ENCODE data around the gene FAM107B. TPM values are rescaled to one million over a fixed set of nuclear protein-coding genes. Genes with fewer than 3 reads are reported as not detected.
A peak's percentile ranks its signal among the peaks of the same experiment; 100 is the strongest.

FAM107B gene
- total and polyA plus RNA-seq, 2 experiments from 2014 or later: 3.4 to 5.2 TPM

DNA sequence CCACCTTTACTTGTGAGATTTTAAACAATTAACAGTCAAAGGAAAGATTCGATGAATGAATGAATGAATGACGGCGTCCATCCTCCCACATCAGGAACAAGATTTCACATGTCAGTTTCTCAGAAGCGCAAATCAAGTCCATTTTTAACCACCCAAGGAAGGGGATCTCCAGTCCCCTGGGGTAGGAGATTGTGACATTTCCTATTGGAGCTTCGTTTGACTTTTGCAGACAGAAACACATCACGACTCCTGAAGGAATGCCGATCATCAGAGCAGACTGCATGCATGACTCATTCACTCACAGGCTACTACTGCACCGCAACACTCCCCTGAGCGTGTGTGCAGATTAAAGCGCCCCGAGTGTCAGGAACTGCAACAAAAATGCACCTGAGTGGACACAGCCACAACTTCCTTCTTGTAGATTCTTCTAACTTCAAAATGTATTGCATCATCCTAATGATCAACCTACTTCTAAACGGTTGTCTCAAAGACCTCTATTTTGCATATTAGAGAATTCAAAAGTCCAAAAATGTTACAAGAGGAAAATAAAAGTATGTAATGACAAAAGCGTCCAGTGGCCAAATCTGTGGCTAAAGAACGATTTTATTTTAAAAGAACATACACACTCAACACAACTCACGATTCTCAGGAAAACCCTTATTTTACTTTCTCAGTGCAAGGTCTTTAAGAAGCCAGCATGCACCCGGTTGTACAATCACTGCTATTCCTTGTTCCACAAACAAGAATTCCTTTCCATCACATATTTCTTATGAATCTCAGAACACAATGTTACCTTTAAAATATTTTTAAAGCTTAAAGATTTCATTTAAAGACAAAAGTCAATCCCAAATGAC, 172.6 kb downstream of the FAM107B start:
- peaks cover 16% of the 10 kb centered on the region for H3K4me1 ChIP-seq (ENCODE audit: insufficient read depth)
- peak; percentile 88 for DNase-seq
- no peaks in the 10 kb centered on the region for H3K27me3 ChIP-seq (replicated peaks; ENCODE audit: insufficient read depth)
- no peak overlapping the region for H3K9ac ChIP-seq
- H3K9me3 ChIP-seq (ENCODE audit: low read depth): no peaks in the 10 kb centered on the region
- no peaks in the 10 kb centered on the region for H3K9me2 ChIP-seq (ENCODE audit: insufficient read depth)
- peak overlapping the region; percentile 84 for H3K4me3 ChIP-seq
- H3K36me3 ChIP-seq (ENCODE audit: low read depth): no peaks in the 10 kb centered on the region
- WGBS, 2 experiments (ENCODE audit: low coverage in 1 of 2, low lambda C conversion rate in 2 of 2, missing lambda C conversion rate in 2 of 2): 24% methylated on average over 16 of the region's 16 CpGs
- peaks cover 18% of the 10 kb centered on the region for H3F3A ChIP-seq (ENCODE audit: insufficient read depth)
- H3K4me2 ChIP-seq (ENCODE audit: unreplicated experiment): peak overlapping the region; percentile 36
- no peak for TF ChIP-seq EZH2 (IDR thresholded peaks at IDR 0.05; ENCODE audit: insufficient read depth, poor library complexity, severe bottlenecking)
- no peak for TF ChIP-seq EZH2phosphoT487 (IDR thresholded peaks at IDR 0.05; ENCODE audit: insufficient read depth, low read depth)
- no peaks in the 10 kb centered on the region for H4K20me1 ChIP-seq (ENCODE audit: insufficient read depth)
- no peak overlapping the region for H2AFZ ChIP-seq
- in situ Hi-C loops (cut with MboI): no loop called here
- H3K79me2 ChIP-seq (ENCODE audit: insufficient read depth): peaks cover 13% of the 10 kb centered on the region
- no peak overlapping the region for H3K27ac ChIP-seq

DNA sequence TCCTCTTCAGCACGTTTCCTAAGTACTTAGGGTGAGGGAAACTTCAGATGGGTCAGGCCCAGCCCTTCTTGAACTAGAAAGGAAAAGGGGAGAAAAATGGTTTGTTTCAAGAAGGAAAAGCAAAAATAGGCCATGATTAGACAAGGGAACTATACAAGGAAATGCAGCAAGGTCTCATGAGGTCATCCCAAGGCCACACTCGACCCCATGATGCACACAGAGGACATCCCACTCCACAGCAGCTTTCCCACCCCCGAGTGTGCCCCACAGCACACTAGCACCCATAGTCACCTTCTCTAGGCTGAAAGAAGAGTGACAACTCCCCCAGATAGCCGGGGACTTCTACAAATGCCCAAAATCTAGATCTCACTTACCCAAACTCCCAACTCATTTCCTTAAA, 173.4 kb downstream of the FAM107B start:
- H2AFZ ChIP-seq: no peak overlapping the region
- H3K4me2 ChIP-seq (ENCODE audit: unreplicated experiment): no peak overlapping the region
- 56 to 59% methylated on average over 4 of the region's 4 CpGs for WGBS, 2 experiments (ENCODE audit: low coverage in 1 of 2, low lambda C conversion rate in 2 of 2, missing lambda C conversion rate in 2 of 2)
- no peaks in the 10 kb centered on the region for H3K9me2 ChIP-seq (ENCODE audit: insufficient read depth)
- in situ Hi-C loops (cut with MboI): no loop called here
- no peak overlapping the region for H3K9ac ChIP-seq
- peaks cover 18% of the 10 kb centered on the region for H3F3A ChIP-seq (ENCODE audit: insufficient read depth)
- no peaks in the 10 kb centered on the region for H3K27me3 ChIP-seq (replicated peaks; ENCODE audit: insufficient read depth)
- H3K4me3 ChIP-seq: no peak overlapping the region
- no peak for TF ChIP-seq EZH2phosphoT487 (IDR thresholded peaks at IDR 0.05; ENCODE audit: insufficient read depth, low read depth)
- no peak for TF ChIP-seq EZH2 (IDR thresholded peaks at IDR 0.05; ENCODE audit: insufficient read depth, poor library complexity, severe bottlenecking)
- H3K36me3 ChIP-seq (ENCODE audit: low read depth): no peaks in the 10 kb centered on the region
- H3K27ac ChIP-seq: no peak overlapping the region
- no peaks in the 10 kb centered on the region for H3K9me3 ChIP-seq (ENCODE audit: low read depth)
- no peak for DNase-seq
- H4K20me1 ChIP-seq (ENCODE audit: insufficient read depth): no peaks in the 10 kb centered on the region
- peaks cover 13% of the 10 kb centered on the region for H3K79me2 ChIP-seq (ENCODE audit: insufficient read depth)
- H3K4me1 ChIP-seq (ENCODE audit: insufficient read depth): peaks cover 16% of the 10 kb centered on the region

DNA sequence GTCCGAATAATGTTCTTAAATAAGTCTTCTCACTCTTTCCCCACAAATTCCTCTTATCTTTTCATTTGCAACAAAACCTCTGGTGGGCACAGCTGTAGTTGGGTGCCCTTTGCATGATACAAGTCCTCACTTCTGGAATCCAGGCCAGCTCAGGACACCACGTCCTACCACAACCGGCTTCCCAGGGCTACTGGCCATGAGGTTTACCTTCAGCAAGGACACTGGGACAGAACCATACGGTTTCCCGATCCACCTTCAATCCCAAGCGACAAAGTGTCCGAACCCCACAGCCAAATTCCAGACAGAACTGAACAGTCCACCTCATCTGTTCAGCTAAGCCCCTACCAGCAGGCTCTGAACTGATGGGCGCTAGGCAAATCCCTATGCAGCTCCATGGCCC, 174.6 kb downstream of the FAM107B start:
- no peak overlapping the region for H2AFZ ChIP-seq
- no peak for TF ChIP-seq EZH2 (IDR thresholded peaks at IDR 0.05; ENCODE audit: insufficient read depth, poor library complexity, severe bottlenecking)
- TF ChIP-seq EZH2phosphoT487 (IDR thresholded peaks at IDR 0.05; ENCODE audit: insufficient read depth, low read depth): no peak
- H3K4me2 ChIP-seq (ENCODE audit: unreplicated experiment): no peak overlapping the region
- no peak overlapping the region for H3K27ac ChIP-seq
- H3K9me3 ChIP-seq (ENCODE audit: low read depth): no peaks in the 10 kb centered on the region
- no peaks in the 10 kb centered on the region for H4K20me1 ChIP-seq (ENCODE audit: insufficient read depth)
- no peaks in the 10 kb centered on the region for H3K27me3 ChIP-seq (replicated peaks; ENCODE audit: insufficient read depth)
- in situ Hi-C loops (cut with MboI): no loop called here
- H3K36me3 ChIP-seq (ENCODE audit: low read depth): no peaks in the 10 kb centered on the region
- peaks cover 16% of the 10 kb centered on the region for H3F3A ChIP-seq (ENCODE audit: insufficient read depth)
- peaks cover 19% of the 10 kb centered on the region for H3K79me2 ChIP-seq (ENCODE audit: insufficient read depth)
- H3K9me2 ChIP-seq (ENCODE audit: insufficient read depth): no peaks in the 10 kb centered on the region
- H3K9ac ChIP-seq: no peak overlapping the region
- H3K4me1 ChIP-seq (ENCODE audit: insufficient read depth): peaks cover 11% of the 10 kb centered on the region
- WGBS, 2 experiments (ENCODE audit: low coverage in 1 of 2, low lambda C conversion rate in 2 of 2, missing lambda C conversion rate in 2 of 2): 98 to 99% methylated on average over 7 to 8 of the region's 8 CpGs
- no peak for DNase-seq
- no peak overlapping the region for H3K4me3 ChIP-seq

DNA sequence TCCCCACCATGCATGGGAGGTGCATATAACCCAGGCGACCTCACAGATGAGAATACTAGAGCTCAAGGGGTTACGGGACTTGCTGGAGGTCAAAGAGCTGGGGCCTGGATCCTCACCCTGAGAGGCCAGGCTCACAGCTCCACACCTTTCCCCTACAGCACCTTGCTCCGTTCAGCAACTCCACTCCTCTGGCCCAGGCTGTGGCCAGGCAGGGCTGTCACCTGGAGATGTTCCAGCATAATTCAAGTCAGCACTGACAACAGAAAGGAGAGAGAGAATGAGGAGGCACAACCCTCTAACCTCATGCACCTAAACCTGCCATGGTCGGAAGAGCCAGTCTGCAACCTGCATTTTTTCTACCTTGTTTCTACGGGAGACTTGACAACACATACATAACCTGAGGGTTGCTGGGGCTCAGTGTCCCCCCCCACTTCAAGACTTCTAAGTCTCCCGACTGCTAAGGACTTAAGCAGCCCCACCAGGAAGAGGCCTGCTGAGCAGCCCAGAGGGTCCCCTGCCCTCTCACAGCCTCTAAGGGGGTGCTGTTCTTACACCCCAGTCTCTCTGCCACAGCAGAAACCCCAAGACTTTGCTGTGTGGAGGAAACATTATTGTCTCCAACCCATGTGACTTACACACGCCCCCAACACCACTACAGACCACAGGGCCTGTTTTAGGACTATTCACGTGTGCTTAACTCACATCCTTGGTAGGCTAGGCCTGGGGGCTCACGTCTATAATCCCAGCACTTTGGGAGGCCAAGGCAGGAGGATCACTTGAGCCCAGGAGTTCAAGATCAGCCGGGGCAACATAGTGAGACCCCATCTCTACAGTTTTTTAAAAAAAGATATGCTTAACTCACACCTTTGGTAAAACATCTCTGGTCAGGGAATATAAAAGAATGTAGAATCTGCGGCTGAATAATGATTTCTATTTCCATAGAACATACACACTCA, 175.6 kb downstream of the FAM107B start:
- H2AFZ ChIP-seq: no peak overlapping the region
- H3K36me3 ChIP-seq (ENCODE audit: low read depth): no peaks in the 10 kb centered on the region
- H3K9me3 ChIP-seq (ENCODE audit: low read depth): no peaks in the 10 kb centered on the region
- H3K9me2 ChIP-seq (ENCODE audit: insufficient read depth): no peaks in the 10 kb centered on the region
- H3K27ac ChIP-seq: no peak overlapping the region
- H4K20me1 ChIP-seq (ENCODE audit: insufficient read depth): no peaks in the 10 kb centered on the region
- H3K9ac ChIP-seq: no peak overlapping the region
- H3K4me2 ChIP-seq (ENCODE audit: unreplicated experiment): no peak overlapping the region
- H3K79me2 ChIP-seq (ENCODE audit: insufficient read depth): peaks cover 19% of the 10 kb centered on the region
- no peak overlapping the region for H3K4me3 ChIP-seq
- WGBS, 2 experiments (ENCODE audit: low coverage in 1 of 2, low lambda C conversion rate in 2 of 2, missing lambda C conversion rate in 2 of 2): 91 to 94% methylated on average over 11 of the region's 11 CpGs
- H3K27me3 ChIP-seq (replicated peaks; ENCODE audit: insufficient read depth): no peaks in the 10 kb centered on the region
- no peak for TF ChIP-seq EZH2 (IDR thresholded peaks at IDR 0.05; ENCODE audit: insufficient read depth, poor library complexity, severe bottlenecking)
- TF ChIP-seq EZH2phosphoT487 (IDR thresholded peaks at IDR 0.05; ENCODE audit: insufficient read depth, low read depth): no peak
- peaks cover 11% of the 10 kb centered on the region for H3K4me1 ChIP-seq (ENCODE audit: insufficient read depth)
- DNase-seq: no peak
- peaks cover 10% of the 10 kb centered on the region; the same call in 1 of the 2 replicates for H3F3A ChIP-seq (ENCODE audit: insufficient read depth)
- in situ Hi-C loops (cut with MboI): no loop called here

All from GM23248 (cell line).